ENCODE results near the gene ZMIZ1. TPM values are rescaled to one million over a fixed set of nuclear protein-coding genes. Genes with fewer than 3 reads are reported as not detected.

Gene ZMIZ1
- polyA plus RNA-seq, 2 of the 4 experiments (the other 2 are of a cell fraction) = 8.1 to 30.3 TPM

DNA sequence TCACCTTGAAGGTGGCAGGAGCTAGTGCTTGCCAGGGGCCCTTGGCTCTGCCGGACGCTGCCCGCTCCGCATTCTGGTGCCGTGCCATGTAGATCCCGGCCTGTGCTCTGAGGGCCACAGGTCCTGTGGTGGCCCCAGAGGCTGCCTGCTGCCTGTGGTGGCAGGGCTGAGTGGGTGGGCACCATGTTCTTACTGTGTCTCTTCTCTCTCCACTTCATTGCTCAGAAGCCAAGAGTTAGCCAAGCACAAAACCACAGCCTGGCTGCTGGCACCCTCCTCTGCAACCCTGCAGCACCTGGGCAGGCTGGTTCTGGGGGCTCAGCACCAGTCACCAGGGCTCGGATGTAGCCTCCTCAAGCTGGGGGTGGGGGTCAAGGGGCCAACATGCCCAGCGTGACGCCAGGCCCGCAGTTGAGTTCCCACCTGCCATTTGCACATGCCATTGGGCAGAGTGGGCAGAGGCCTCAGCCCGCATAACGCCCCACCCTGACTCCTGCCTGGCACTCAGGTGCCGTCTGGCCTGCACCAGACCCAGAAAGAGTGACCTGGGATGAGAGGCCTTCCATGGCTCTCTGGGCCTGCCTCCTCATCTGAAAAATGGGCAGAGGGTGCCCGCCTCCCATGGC, 16.3 kb downstream of the ZMIZ1 start:
- 94% methylated on average over 13 of the region's 14 CpGs for WGBS (ENCODE audit: missing lambda C conversion rate)
- DNase-seq (ENCODE audit: low read depth in 1 of 2, low spot score in 1 of 2) = no peak
- Histone ChIP-seq H3K9me3 (no peaks in the 10 kb centered on the region), H3K27ac (peak overlapping the region; percentile 71 to 98), H3K4me1 (peaks cover 99% of the 10 kb centered on the region), H3K4me3 (no peak overlapping the region), H3K4me2 (peak overlapping the region; percentile 61)
- no peak for TF ChIP-seq RCOR1 (IDR thresholded peaks at IDR 0.05; ENCODE audit: low read depth, low read length)
- TF ChIP-seq JUN (IDR thresholded peaks at IDR 0.05) = no peak
- no peak for TF ChIP-seq CBX2 (IDR thresholded peaks at IDR 0.05; ENCODE audit: borderline replicate concordance, low read depth)
- no peak for TF ChIP-seq RARB (CRISPR knock-in tag; IDR thresholded peaks at IDR 0.05)
- TF ChIP-seq, protein P1, sequence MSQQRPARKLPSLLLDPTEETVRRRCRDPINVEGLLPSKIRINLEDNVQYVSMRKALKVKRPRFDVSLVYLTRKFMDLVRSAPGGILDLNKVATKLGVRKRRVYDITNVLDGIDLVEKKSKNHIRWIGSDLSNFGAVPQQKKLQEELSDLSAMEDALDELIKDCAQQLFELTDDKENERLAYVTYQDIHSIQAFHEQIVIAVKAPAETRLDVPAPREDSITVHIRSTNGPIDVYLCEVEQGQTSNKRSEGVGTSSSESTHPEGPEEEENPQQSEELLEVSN (IDR thresholded peaks at IDR 0.05; ENCODE audit: borderline replicate concordance, low read depth) = no peak
- TF ChIP-seq GATA3 (IDR thresholded peaks at IDR 0.05; ENCODE audit: borderline replicate concordance) = no peak
- TF ChIP-seq POLR2A (IDR thresholded peaks at IDR 0.05; ENCODE audit: low read length) = no peak
- TF ChIP-seq EHMT2 (IDR thresholded peaks at IDR 0.05; ENCODE audit: low read depth) = no peak
- no peak for TF ChIP-seq ZSCAN20 (CRISPR knock-in tag; IDR thresholded peaks at IDR 0.05)
- TF ChIP-seq KDM1A (IDR thresholded peaks at IDR 0.05; ENCODE audit: low read depth) = no peak
- TF ChIP-seq ZC3H11A (IDR thresholded peaks at IDR 0.05) = no peak
- TF ChIP-seq MAFK (IDR thresholded peaks at IDR 0.05; ENCODE audit: partially characterized antibody) = no peak
- no peak for ATAC-seq
- ChIA-PET POLR2A (no interaction called here), CTCF (interaction anchor here (0.6 to 34.5 kb wide), 5 partner anchors 9 to 1038 kb away, joined by 3 to 373 read pairs (median 5); no protein-coding TSS in a partner anchor)
- no peak for FAIRE-seq

DNA sequence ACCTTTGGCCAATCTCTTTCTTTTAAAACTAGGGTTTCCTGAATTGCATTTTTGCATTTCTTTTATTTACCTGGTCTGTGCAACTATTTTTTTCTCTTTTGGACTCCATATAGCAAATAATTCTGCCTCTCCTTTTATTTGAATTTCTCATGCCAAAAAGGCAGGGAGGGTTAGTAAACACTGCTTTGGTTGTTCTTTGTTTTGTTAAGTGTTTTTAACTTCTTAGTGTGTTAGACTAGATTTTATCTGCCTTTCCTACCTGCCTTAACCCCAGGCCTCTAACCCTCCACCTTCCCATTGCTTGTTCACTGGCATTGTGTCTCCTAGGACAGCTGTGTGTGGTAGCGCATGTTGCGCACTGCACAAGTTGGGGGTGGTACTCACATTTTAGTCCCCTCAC, 18.1 kb downstream of the ZMIZ1 start:
- DNase-seq (ENCODE audit: low read depth in 1 of 2, low spot score in 1 of 2) (no peak), ATAC-seq (no peak), FAIRE-seq (no peak)
- ChIA-PET CTCF (interaction anchor here (1.9 to 34.5 kb wide), 2 partner anchors 11 to 107 kb away, joined by 5 to 373 read pairs; no protein-coding TSS in a partner anchor), POLR2A (no interaction called here)
- Histone ChIP-seq H3K27ac (peak overlapping the region; percentile 14 to 98; a peak in 4 of 6 replicates), H3K4me1 (peaks cover 99% of the 10 kb centered on the region), H3K4me3 (no peak overlapping the region), H3K9me3 (no peaks in the 10 kb centered on the region), H3K4me2 (0 out of 3 replicates have a peak overlapping the region, but pooled peaks have one; percentile 10)
- TF ChIP-seq HDAC2 (IDR thresholded peaks at IDR 0.05) = no peak
- TF ChIP-seq GATA3 (IDR thresholded peaks at IDR 0.05; ENCODE audit: borderline replicate concordance) = no peak
- TF ChIP-seq JUNB (IDR thresholded peaks at IDR 0.05) = no peak
- TF ChIP-seq, protein P2, sequence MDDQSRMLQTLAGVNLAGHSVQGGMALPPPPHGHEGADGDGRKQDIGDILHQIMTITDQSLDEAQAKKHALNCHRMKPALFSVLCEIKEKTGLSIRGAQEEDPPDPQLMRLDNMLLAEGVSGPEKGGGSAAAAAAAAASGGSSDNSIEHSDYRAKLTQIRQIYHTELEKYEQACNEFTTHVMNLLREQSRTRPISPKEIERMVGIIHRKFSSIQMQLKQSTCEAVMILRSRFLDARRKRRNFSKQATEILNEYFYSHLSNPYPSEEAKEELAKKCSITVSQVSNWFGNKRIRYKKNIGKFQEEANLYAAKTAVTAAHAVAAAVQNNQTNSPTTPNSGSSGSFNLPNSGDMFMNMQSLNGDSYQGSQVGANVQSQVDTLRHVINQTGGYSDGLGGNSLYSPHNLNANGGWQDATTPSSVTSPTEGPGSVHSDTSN (IDR thresholded peaks at IDR 0.05) = no peak
- TF ChIP-seq, protein P3, sequence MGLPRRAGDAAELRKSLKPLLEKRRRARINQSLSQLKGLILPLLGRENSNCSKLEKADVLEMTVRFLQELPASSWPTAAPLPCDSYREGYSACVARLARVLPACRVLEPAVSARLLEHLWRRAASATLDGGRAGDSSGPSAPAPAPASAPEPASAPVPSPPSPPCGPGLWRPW (IDR thresholded peaks at IDR 0.05) = no peak
- TF ChIP-seq HOXA7 (CRISPR knock-in tag; IDR thresholded peaks at IDR 0.05) = no peak
- 92% methylated on average over 2 of the region's 2 CpGs for WGBS (ENCODE audit: missing lambda C conversion rate)

DNA sequence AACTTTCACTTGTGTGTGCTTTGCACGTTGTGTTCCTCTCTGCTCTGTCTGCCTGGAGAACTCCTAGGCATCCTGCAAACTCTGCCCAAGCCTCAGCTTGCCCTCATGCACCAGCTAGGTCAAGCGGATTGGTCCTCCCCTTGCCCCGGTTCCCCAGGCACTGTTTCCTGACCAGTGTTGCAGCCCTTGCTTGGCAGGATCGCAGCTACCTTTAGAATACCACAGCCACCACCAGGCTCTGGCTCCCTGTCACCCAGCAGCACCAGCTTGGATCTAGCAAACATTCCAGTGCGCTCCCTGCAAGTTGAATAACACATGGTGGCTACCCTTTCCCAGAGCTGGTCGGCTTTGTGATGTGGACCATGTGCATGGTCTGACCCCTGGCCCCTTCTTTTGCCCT, 19.0 kb downstream of the ZMIZ1 start:
- H3K4me2 ChIP-seq = 0 out of 3 replicates have a peak overlapping the region, but pooled peaks have one; percentile 10
- 82% methylated on average over 6 of the region's 6 CpGs for WGBS (ENCODE audit: missing lambda C conversion rate)
- no peaks in the 10 kb centered on the region for H3K9me3 ChIP-seq
- H3K27ac ChIP-seq = peak overlapping the region; percentile 21 to 98; a peak in 4 of 6 replicates
- peaks cover 99% of the 10 kb centered on the region for H3K4me1 ChIP-seq
- ATAC-seq = no peak
- CTCF ChIA-PET = interaction anchor here (1.1 to 34.5 kb wide), 3 partner anchors 21 to 106 kb away, joined by 3 to 373 read pairs (median 6); no protein-coding TSS in a partner anchor
- POLR2A ChIA-PET = no interaction called here
- no peak for DNase-seq (ENCODE audit: low read depth in 1 of 2, low spot score in 1 of 2)
- no peak for FAIRE-seq
- H3K4me3 ChIP-seq = no peak overlapping the region
- no peak for TF ChIP-seq MYC (IDR thresholded peaks at IDR 0.05; ENCODE audit: borderline replicate concordance, low read length)
- no peak for TF ChIP-seq PHF8 (IDR thresholded peaks at IDR 0.05; ENCODE audit: borderline replicate concordance, low read depth)
- TF ChIP-seq, protein P4, sequence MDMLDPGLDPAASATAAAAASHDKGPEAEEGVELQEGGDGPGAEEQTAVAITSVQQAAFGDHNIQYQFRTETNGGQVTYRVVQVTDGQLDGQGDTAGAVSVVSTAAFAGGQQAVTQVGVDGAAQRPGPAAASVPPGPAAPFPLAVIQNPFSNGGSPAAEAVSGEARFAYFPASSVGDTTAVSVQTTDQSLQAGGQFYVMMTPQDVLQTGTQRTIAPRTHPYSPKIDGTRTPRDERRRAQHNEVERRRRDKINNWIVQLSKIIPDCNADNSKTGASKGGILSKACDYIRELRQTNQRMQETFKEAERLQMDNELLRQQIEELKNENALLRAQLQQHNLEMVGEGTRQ (IDR thresholded peaks at IDR 0.05) = no peak
- TF ChIP-seq, protein P3 (IDR thresholded peaks at IDR 0.05) = no peak
- TF ChIP-seq FOSL2 (IDR thresholded peaks at IDR 0.05) = no peak
- no peak for TF ChIP-seq FOSL2 (CRISPR knock-in tag; IDR thresholded peaks at IDR 0.05)
- no peak for TF ChIP-seq ESRRA (IDR thresholded peaks at IDR 0.05; ENCODE audit: borderline replicate concordance, low read length)
- TF ChIP-seq GATA3 (IDR thresholded peaks at IDR 0.05; ENCODE audit: borderline replicate concordance) = no peak
- TF ChIP-seq, protein P5, sequence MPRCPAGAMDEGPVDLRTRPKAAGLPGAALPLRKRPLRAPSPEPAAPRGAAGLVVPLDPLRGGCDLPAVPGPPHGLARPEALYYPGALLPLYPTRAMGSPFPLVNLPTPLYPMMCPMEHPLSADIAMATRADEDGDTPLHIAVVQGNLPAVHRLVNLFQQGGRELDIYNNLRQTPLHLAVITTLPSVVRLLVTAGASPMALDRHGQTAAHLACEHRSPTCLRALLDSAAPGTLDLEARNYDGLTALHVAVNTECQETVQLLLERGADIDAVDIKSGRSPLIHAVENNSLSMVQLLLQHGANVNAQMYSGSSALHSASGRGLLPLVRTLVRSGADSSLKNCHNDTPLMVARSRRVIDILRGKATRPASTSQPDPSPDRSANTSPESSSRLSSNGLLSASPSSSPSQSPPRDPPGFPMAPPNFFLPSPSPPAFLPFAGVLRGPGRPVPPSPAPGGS (IDR thresholded peaks at IDR 0.05) = no peak
- no peak for TF ChIP-seq MAZ (IDR thresholded peaks at IDR 0.05; ENCODE audit: borderline replicate concordance, low read depth, low read length)
- TF ChIP-seq ZFP36 (IDR thresholded peaks at IDR 0.05; ENCODE audit: borderline replicate concordance, partially characterized antibody) = no peak
- TF ChIP-seq HEYL (CRISPR knock-in tag; IDR thresholded peaks at IDR 0.05) = no peak
- no peak for TF ChIP-seq ZSCAN20 (CRISPR knock-in tag; IDR thresholded peaks at IDR 0.05)
- TF ChIP-seq NFE2L2 (conservative IDR thresholded peaks at IDR 0.05; ENCODE audit: low read length) = no peak
- TF ChIP-seq CEBPB (IDR thresholded peaks at IDR 0.05) = no peak
- no peak for TF ChIP-seq EHMT2 (IDR thresholded peaks at IDR 0.05; ENCODE audit: low read depth)
- no peak for TF ChIP-seq NPAS2 (CRISPR knock-in tag; IDR thresholded peaks at IDR 0.05; ENCODE audit: borderline replicate concordance)
- no peak for TF ChIP-seq FOXS1 (CRISPR knock-in tag; IDR thresholded peaks at IDR 0.05)
- no peak for TF ChIP-seq HOXB13 (CRISPR knock-in tag; IDR thresholded peaks at IDR 0.05; ENCODE audit: low read depth)
- TF ChIP-seq RCOR1 (IDR thresholded peaks at IDR 0.05; ENCODE audit: low read depth, low read length) = no peak
